GM12891 (cell line): ENCODE measurements around the gene PALM.

ENCODE experiments used
- POLR2A ChIP-seq: IDR thresholded peaks from 2 replicates; pipeline ENCODE4 v1.6.1; 2011; ENCODE audit warnings: low read depth, low read length, control low read depth
- POLR2AphosphoS5 ChIP-seq: IDR thresholded peaks from 2 replicates; pipeline ENCODE4 v1.6.1; 2011; ENCODE audit warnings: low read depth, low read length, control low read depth
- TAF1 ChIP-seq: IDR thresholded peaks from 2 replicates; pipeline ENCODE4 v1.6.1; 2011; ENCODE audit warnings: low read depth, low read length, control low read depth

DNA sequence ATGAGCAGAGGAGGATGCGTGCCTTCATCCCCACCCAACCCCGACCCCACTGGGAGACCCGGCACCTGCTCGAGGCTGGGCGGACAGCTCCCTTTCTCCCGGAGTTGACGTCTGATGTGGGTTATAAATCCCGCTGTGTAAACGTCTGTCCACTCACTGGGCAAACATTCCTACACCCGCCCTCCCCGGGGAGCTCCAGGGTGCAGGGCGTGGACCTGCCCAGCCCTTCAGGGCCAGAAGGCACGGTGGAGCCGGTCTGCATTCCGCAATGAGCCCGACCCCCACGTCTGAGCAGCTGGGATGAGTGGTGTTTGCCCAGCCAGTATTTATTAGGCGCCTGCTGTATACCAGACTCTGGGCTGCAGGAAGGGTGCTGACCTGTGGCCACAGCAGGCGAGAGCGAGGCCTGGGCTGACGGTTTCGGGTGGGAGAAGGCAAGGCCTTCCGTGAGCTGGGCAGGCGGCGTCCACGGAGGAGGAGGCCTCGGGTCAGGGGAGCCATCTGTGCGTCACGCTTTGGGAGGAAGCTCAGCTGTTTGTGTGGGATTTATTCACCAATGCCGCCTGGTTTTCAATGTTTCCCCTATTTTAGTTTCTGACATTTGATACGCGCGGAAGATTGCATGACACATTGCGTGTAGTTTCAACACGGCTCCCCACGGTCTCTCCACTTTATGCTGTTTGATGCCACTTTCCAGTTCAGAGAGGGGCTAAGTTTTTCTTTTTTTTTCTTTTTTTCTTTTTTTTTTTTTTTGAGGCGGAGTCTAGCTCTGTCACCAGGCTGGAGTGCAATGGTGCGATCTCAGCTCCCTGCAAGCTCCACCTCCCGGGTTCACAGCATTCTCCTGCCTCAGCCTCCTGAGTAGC lies 44.1 kb downstream of the PALM start:
- no peak for TF ChIP-seq POLR2AphosphoS5
- no peak for TF ChIP-seq POLR2A
- TF ChIP-seq TAF1 = no peak
